Spinal cord (tissue), 10 donors: Measurements from ENCODE around the gene SDC1. TPM values are rescaled to one million over a fixed set of nuclear protein-coding genes. Genes with fewer than 3 reads are reported as not detected.

Experiments
- DNase-seq, 6 donors: peaks; one replicate each; pipeline versions ENCODE4 v3.0.0 to v3.0.0-alpha.2; 2013 to 2015; ENCODE audit warnings: low spot score in 6 of 6, low read depth in 4 of 6
- H3K27ac ChIP-seq: one replicate; pipeline ENCODE4 v1.5.1; 2013; ENCODE audit warnings: low read depth, low read length, control low read depth
- H3K27me3 ChIP-seq: one replicate; pipeline ENCODE4 v1.6.1; 2013; ENCODE audit warnings: low read length; ENCODE audit not compliant: control insufficient read depth, insufficient read depth
- H3K36me3 ChIP-seq: one replicate; pipeline ENCODE4 v1.6.1; 2013; ENCODE audit warnings: low read length; ENCODE audit not compliant: control insufficient read depth, insufficient read depth
- H3K4me1 ChIP-seq: one replicate; pipeline ENCODE4 v1.6.1; 2013; ENCODE audit warnings: low read length; ENCODE audit not compliant: control insufficient read depth, insufficient read depth
- H3K4me3 ChIP-seq: one replicate; pipeline ENCODE4 v1.5.1; 2013; ENCODE audit warnings: low read depth, low read length, control low read depth
- H3K9me3 ChIP-seq: one replicate; pipeline ENCODE4 v1.6.1; 2013; ENCODE audit warnings: low read length; ENCODE audit not compliant: control insufficient read depth, insufficient read depth
- WGBS: methylation state at CpG from one replicate; pipeline ENCODE4 v1.1.5; 2013; ENCODE audit warnings: missing lambda C conversion rate; ENCODE audit not compliant: insufficient coverage; 5-methylcytosine and 5-hydroxymethylcytosine counted together
- polyA plus RNA-seq, 2 donors: library from polyadenylated mRNA; unstranded; fragments of 120-200 nt; gene quantifications; one replicate each; pipeline ENCODE4 v1.2.1, GENCODE V29; 2013; ENCODE audit not compliant: insufficient read length in 2 of 2
- total RNA-seq, 2 donors: library from RNA; depleted of rRNA in 1 of 2; stranded (reverse); fragments of 120-200 nt in 1 of 2; fragments of >200 nt in 1 of 2; gene quantifications; one replicate each; pipeline versions ENCODE4 v1.2.3 to v1.2.4, GENCODE V29; 2013 to 2014
- donor health status: healthy.

Gene SDC1
- total and polyA plus RNA-seq, 4 donors: 4.7 to 21.0 (median 9.3) TPM

GRCh38 chr2:20194097-20195015, 30.6 kb downstream of the SDC1 start:
- no peak overlapping the region for H3K27ac ChIP-seq
- H3K27me3 ChIP-seq: no peaks in the 10 kb centered on the region
- no peak for DNase-seq
- peaks cover 15% of the 10 kb centered on the region for H3K4me1 ChIP-seq
- H3K36me3 ChIP-seq: no peaks in the 10 kb centered on the region
- 82% methylated on average over 11 of the region's 16 CpGs for WGBS
- H3K9me3 ChIP-seq: no peaks in the 10 kb centered on the region
- H3K4me3 ChIP-seq: no peak overlapping the region

DNA sequence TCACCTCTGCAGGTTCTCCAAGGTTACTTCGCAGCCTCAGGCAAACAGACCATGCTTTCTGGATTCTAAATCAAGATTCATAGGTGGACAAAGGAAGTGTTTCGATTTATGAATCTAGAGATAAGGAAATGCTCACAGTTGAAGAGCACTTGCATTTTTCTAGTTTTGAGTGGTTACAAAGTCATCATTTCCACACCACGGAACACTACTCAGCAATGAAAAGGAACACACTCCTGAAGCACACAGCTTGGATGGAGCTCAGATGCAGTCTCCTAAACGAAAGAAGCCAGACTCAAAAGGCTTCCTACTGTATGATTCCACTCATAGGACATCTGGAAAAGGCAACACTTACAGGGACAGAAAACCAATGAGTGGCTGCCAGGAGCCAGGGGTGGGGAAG, 31.7 kb downstream of the SDC1 start:
- H3K27ac ChIP-seq: no peak overlapping the region
- WGBS: 100% methylated on average over 2 of the region's 4 CpGs
- H3K27me3 ChIP-seq: no peaks in the 10 kb centered on the region
- no peaks in the 10 kb centered on the region for H3K9me3 ChIP-seq
- no peak overlapping the region for H3K4me3 ChIP-seq
- no peaks in the 10 kb centered on the region for H3K36me3 ChIP-seq
- DNase-seq: no peak
- H3K4me1 ChIP-seq: peaks cover 14% of the 10 kb centered on the region

GRCh38 chr2:20192781-20193180, 32.1 kb downstream of the SDC1 start:
- H3K36me3 ChIP-seq: no peaks in the 10 kb centered on the region
- 80% methylated on average over 2 of the region's 2 CpGs for WGBS
- H3K9me3 ChIP-seq: no peaks in the 10 kb centered on the region
- no peaks in the 10 kb centered on the region for H3K27me3 ChIP-seq
- no peak overlapping the region for H3K27ac ChIP-seq
- no peak overlapping the region for H3K4me3 ChIP-seq
- DNase-seq: no peak
- peaks cover 14% of the 10 kb centered on the region for H3K4me1 ChIP-seq

- H3K27me3 ChIP-seq: no peaks in the 10 kb centered on the region
- H3K4me3 ChIP-seq: no peak overlapping the region
- H3K27ac ChIP-seq: no peak overlapping the region
- DNase-seq: no peak
- no peaks in the 10 kb centered on the region for H3K9me3 ChIP-seq
- no peaks in the 10 kb centered on the region for H3K36me3 ChIP-seq
- peaks cover 14% of the 10 kb centered on the region for H3K4me1 ChIP-seq
- 73% methylated on average over 13 of the region's 13 CpGs for WGBS
These were observed 33.0 kb downstream of the SDC1 start for GRCh38 chr2:20191714-20192569.

DNA sequence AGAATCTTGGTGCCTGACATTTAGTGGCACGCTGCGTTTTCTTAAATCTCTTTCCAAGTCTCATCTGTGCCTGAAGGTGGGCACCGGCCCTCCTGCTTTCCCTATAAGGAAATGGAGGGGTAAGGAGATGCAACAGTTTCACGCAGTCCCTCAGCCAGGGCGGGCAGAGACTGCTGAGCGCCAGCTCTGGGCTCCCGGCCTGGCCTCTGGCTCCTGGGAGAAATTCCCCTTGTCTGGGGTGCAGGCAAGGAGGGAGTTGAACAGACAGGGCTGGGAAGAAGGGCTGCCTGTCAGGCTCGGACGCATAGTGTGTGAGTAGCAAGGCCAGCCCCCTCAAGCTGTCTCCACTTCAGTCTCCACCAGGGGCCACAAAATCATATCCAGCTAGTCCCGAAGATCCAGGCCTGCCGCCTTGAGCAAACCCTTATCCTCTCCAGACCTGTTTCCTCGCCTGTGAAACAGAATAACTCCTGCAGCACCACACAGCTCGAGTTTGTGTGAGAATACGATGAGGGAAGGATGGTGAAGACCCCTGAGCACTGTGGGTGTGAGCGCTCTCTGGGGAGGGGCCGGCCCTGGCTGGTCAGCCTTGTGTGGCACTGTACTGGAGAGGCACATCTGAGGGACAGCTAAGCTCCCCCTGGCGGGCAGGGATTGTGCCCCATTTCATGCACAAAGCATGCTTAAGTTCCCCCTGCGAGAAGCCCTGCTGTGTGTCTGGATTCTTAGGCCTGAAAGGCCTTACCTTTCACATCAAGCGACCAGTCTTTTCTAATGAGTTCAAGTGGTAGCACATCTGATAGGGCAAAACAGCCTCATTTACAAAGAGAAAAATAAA, 33.8 kb downstream of the SDC1 start:
- 85% methylated on average over 7 of the region's 19 CpGs for WGBS
- H3K4me1 ChIP-seq: peaks cover 9% of the 10 kb centered on the region
- H3K36me3 ChIP-seq: no peaks in the 10 kb centered on the region
- DNase-seq: peak in 1 of 6 donors; percentile 13
- no peaks in the 10 kb centered on the region for H3K27me3 ChIP-seq
- H3K9me3 ChIP-seq: no peaks in the 10 kb centered on the region
- H3K4me3 ChIP-seq: no peak overlapping the region
- no peak overlapping the region for H3K27ac ChIP-seq

DNA sequence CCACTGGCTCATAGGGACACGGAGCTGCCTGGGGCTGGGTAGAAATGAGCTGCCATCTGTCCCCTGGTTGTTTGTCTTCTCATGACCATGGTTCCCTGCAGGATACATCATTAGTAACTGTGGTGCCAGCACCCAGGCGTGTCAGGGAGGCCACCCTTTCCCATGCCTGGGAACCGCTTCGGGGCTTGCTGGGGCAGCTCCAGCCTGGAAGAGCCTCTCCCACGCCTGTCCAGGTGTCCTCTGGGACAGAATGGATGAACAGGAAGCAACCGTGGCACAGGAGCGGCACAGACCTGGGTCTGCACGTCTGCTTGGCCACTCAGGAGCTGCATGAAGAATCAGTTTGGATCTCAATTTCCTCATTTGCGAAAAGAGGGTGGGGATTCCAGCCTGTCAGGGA, 34.8 kb downstream of the SDC1 start:
- no peak overlapping the region for H3K4me3 ChIP-seq
- no peak for DNase-seq
- peaks cover 9% of the 10 kb centered on the region for H3K4me1 ChIP-seq
- 86% methylated on average over 9 of the region's 9 CpGs for WGBS
- H3K27ac ChIP-seq: no peak overlapping the region
- H3K36me3 ChIP-seq: no peaks in the 10 kb centered on the region
- no peaks in the 10 kb centered on the region for H3K9me3 ChIP-seq
- H3K27me3 ChIP-seq: no peaks in the 10 kb centered on the region

DNA sequence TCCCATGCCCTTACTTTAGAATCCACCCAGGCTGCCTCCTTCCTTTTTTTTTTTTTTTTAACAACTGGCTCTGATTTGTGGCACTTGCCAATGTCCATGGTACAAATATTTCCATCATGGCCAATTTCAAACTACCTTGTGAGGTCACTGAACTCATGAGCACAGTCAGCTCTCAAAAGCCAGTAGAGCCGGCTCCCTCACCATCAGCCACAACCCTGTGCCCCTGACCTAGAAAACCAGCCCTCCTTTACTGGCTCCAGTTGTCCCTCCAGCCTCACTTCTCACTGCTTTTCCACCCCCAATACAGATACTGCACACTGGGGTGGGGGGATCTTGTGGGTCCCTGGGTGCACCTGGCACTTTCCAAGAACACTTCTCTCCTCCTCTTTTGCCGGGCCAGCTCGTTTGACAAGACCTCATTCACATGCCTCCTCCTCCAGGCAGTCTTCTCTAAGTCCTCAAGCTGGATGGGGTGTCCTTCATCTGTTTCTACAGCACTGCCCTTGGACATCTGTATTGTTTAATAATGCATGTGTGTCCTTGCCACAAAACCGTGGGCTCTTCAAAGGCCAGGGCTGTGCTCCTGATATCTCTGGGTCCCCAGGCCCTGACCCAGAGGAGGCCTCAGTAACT, 35.5 kb downstream of the SDC1 start:
- 89% methylated on average over 1 of the region's 4 CpGs for WGBS
- Histone ChIP-seq H3K4me3 (no peak overlapping the region), H3K27ac (no peak overlapping the region), H3K27me3 (no peaks in the 10 kb centered on the region), H3K36me3 (no peaks in the 10 kb centered on the region), H3K9me3 (no peaks in the 10 kb centered on the region), H3K4me1 (peaks cover 9% of the 10 kb centered on the region)
- no peak for DNase-seq

GRCh38 chr2:20188851-20189250, 36.1 kb downstream of the SDC1 start:
- H3K27ac ChIP-seq: no peak overlapping the region
- 59% methylated on average over 3 of the region's 6 CpGs for WGBS
- no peak overlapping the region for H3K4me3 ChIP-seq
- H3K4me1 ChIP-seq: peaks cover 9% of the 10 kb centered on the region
- DNase-seq: no peak
- no peaks in the 10 kb centered on the region for H3K36me3 ChIP-seq
- H3K27me3 ChIP-seq: no peaks in the 10 kb centered on the region
- H3K9me3 ChIP-seq: no peaks in the 10 kb centered on the region

- no peak for DNase-seq
- WGBS: 100% methylated on average over 1 of the region's 2 CpGs
- H3K36me3 ChIP-seq: no peaks in the 10 kb centered on the region
- no peak overlapping the region for H3K27ac ChIP-seq
- H3K27me3 ChIP-seq: no peaks in the 10 kb centered on the region
- peaks cover 9% of the 10 kb centered on the region for H3K4me1 ChIP-seq
- no peaks in the 10 kb centered on the region for H3K9me3 ChIP-seq
- no peak overlapping the region for H3K4me3 ChIP-seq
These were observed 36.7 kb downstream of the SDC1 start for GRCh38 chr2:20188201-20188600.
